Measurements from ENCODE around the gene FAM163B.

DNA sequence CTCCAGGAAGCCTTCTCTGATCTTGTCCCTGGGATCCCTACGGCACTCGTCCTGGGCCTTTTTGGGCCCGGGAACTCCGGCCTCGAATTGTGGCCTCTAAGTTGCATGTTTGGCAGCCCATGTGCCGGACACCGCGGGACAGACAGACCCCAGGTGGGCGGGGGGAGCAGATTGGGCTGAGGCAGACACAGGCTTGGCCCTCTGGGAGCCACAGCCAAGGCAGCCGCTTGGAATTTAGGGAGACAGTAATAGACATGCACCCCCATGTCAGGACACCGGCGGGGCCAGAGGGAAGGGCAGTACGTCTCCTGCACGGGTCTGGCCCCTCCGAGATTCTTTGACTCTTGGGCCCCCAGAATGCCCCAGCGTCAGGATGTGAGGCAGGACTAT is 38.5 kb downstream of the FAM163B start:
- no peak for TF ChIP-seq GATA2 (IDR thresholded peaks at IDR 0.05; ENCODE audit: low read depth, low read length)
- TF ChIP-seq GATA3 (IDR thresholded peaks at IDR 0.05; ENCODE audit: low read depth, low read length) = no peak
